Heart left ventricle (tissue), 16 donors: Measurements from ENCODE around the gene STUM. TPM values are rescaled to one million over a fixed set of nuclear protein-coding genes. Genes with fewer than 3 reads are reported as not detected.
A peak's percentile ranks its signal among the peaks of the same experiment; 100 is the strongest.

ENCODE experiments used
- ATAC-seq, 4 donors: fragments of 200-7000 bp; cut with Tn5 transposase; one replicate each; pipeline ENCODE4 v1.9.1; 2020 to 2022; ENCODE audit warnings: moderate library complexity in 4 of 4, mild to moderate bottlenecking in 3 of 4, moderate number of reproducible peaks in 1 of 4
- DNase-seq, 5 donors: peaks; one replicate each; pipeline ENCODE4 v3.0.0-alpha.2; 2020
- H3K27ac ChIP-seq, 12 donors: fragments of 200-600 bp; sonication (generic) in 4 of 12; one replicate each; pipeline versions ENCODE4 v1.5.0 to v1.8.0; 2016 to 2022; ENCODE audit warnings: mild to moderate bottlenecking in 2 of 12
- H3K27me3 ChIP-seq, 9 donors: fragments of 200-600 bp; sonication (generic) in 2 of 9; one replicate each; pipeline versions ENCODE4 v1.5.1 to v1.8.0; 2016 to 2022; ENCODE audit warnings: mild to moderate bottlenecking in 3 of 9
- H3K36me3 ChIP-seq, 9 donors: fragments of 200-600 bp; sonication (generic) in 2 of 9; one replicate each; pipeline versions ENCODE4 v1.5.0 to v1.8.0; 2018 to 2022; ENCODE audit warnings: mild to moderate bottlenecking in 2 of 9
- H3K4me1 ChIP-seq, 12 donors: fragments of 200-600 bp; sonication (generic) in 4 of 12; one replicate each; pipeline versions ENCODE4 v1.5.0 to v1.8.0; 2016 to 2022; ENCODE audit warnings: mild to moderate bottlenecking in 3 of 12
- H3K4me3 ChIP-seq, 12 donors: fragments of 200-600 bp; sonication (generic) in 4 of 12; one replicate each; pipeline versions ENCODE4 v1.5.0 to v1.8.0; 2017 to 2022; ENCODE audit warnings: mild to moderate bottlenecking in 9 of 12, moderate library complexity in 4 of 12
- H3K9me3 ChIP-seq, 12 donors: fragments of 200-600 bp; sonication (generic) in 4 of 12; one replicate each; pipeline versions ENCODE4 v1.5.0 to v1.8.0; 2016 to 2022; ENCODE audit warnings: mild to moderate bottlenecking in 1 of 12
- POLR2A ChIP-seq, 2 donors: fragments of 450-650 bp; IDR thresholded peaks; one replicate each; pipeline ENCODE4 v1.6.1; 2017; ENCODE audit warnings: antibody characterized with exemption in 2 of 2, mild to moderate bottlenecking in 2 of 2, moderate library complexity in 2 of 2
- WGBS, 4 donors: extraction: QIAGEN DNeasy Blood & Tissue Kit in 2 of 4; methylation state at CpG; one replicate each; pipeline versions ENCODE4 v1.1.5 to v1.1.7; 2013 to 2018; 5-methylcytosine and 5-hydroxymethylcytosine counted together
- intact Hi-C, 10 donors: fragments of 100-400 bp; cut with DNase I; formaldehyde crosslinking; loops; one replicate each; pipeline versions ENCODE4 v1.11.1 to v1.14.2; 2022
- polyA plus RNA-seq, 2 donors: library from polyadenylated mRNA; stranded (reverse); fragments of 200-250 nt; gene quantifications; one replicate each; pipeline ENCODE4 v1.2.3, GENCODE V29; 2013
- total RNA-seq, 9 donors: library from RNA; depleted of rRNA in 2 of 9; stranded (reverse); fragments of >200 nt in 2 of 9; fragmentation: NEBNext Ultra II Directional in 3 of 9; extraction: Animal tissue kit (Norgen Biotek cat#: 25700) in 3 of 9; gene quantifications; one replicate each; pipeline versions ENCODE4 v1.1.0 to v1.2.4, GENCODE V29; 2016 to 2023
- TF ChIP-seq, protein P1 (sequence below), 12 donors: fragments of 200-600 bp; sonication (generic) in 4 of 12; IDR thresholded peaks; one replicate each; pipeline versions ENCODE4 v1.5.0 to v1.8.0; 2018 to 2022; ENCODE audit warnings: antibody characterized with exemption in 12 of 12, mild to moderate bottlenecking in 5 of 12
- donor health status: ischemic (EF 13 %, LVEDD 7.1; RV severe dilation, severe dysfunction).
- donor health status: healthy with polysubstance abuse.
- donor health status: DM: no; HTN: yes; CAD: no.
- donor health status: DM: no; HTN: no; CAD: no.
- donor health status: ischemic (EF 25% LVEDD 6.9; RV normal size, moderate dysfunction).
- donor health status: ischemic (EF 25% LVEDD 5.7; RV mildly dilated, moderate dysfunction).
- donor health status: healthy.
- donor health status: DM: yes; HTN: yes; CAD: no.
- donor health status: ischemic (EF 35%, LVEDD 5.7; RV mildly dilated, moderate dysfunction).
- donor health status: nonischemic (EF 11% LVEDD 7.7; RV severe dilation, severe dysfunction).
- donor health status: DM: yes; HTN: yes; CAD: no.
- donor health status: PGD.
- donor health status: ischemic (EF 29% LVEDD 5.4; RV normal size, mild dysfunction).
- donor health status: nonischemic (EF 23%, LVEDD 6.1; RV moderate dilation, normal function).

Gene STUM
- total and polyA plus RNA-seq, 11 donors: 0.39 to 1.7 (median 0.97) TPM

DNA sequence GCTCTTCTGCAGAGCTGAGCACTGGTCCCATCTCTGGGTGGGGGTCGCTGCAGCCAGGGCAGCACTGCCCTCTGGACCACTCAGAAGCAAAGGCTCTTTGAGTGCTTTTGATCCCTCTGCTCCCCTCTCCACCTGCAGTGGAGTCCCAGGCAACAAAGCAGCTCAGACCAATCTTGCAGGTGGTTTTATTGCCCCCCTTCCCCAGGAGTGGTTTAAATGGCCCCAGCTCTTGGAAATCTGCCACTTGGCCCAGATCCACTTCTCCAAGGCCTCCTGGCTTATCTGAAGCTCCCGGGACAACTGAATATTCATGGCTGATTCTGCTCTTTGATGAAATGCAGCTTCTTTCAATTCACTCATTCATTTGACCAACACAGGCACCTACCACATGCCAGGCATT lies 2.7 kb downstream of the STUM start:
- TF ChIP-seq POLR2A (IDR thresholded peaks at IDR 0.05): no peak
- TF ChIP-seq, protein P1, sequence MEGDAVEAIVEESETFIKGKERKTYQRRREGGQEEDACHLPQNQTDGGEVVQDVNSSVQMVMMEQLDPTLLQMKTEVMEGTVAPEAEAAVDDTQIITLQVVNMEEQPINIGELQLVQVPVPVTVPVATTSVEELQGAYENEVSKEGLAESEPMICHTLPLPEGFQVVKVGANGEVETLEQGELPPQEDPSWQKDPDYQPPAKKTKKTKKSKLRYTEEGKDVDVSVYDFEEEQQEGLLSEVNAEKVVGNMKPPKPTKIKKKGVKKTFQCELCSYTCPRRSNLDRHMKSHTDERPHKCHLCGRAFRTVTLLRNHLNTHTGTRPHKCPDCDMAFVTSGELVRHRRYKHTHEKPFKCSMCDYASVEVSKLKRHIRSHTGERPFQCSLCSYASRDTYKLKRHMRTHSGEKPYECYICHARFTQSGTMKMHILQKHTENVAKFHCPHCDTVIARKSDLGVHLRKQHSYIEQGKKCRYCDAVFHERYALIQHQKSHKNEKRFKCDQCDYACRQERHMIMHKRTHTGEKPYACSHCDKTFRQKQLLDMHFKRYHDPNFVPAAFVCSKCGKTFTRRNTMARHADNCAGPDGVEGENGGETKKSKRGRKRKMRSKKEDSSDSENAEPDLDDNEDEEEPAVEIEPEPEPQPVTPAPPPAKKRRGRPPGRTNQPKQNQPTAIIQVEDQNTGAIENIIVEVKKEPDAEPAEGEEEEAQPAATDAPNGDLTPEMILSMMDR (IDR thresholded peaks at IDR 0.05): no peak
- ATAC-seq (no peak), DNase-seq (peak in 1 of 5 donors; percentile 42)
- 12 to 45% (median 40%) methylated on average over 1 to 2 of the region's 2 CpGs for WGBS, 4 donors
- peaks cover 0 to 27% (median 7%) of the 10 kb centered on the region in 9 donors for H3K27me3 ChIP-seq
- H3K9me3 ChIP-seq: no peaks in the 10 kb centered on the region
- no peak overlapping the region for H3K27ac ChIP-seq
- peaks cover 0 to 52% (median 22%) of the 10 kb centered on the region in 12 donors for H3K4me1 ChIP-seq
- H3K4me3 ChIP-seq: no peak overlapping the region
- no peaks in the 10 kb centered on the region for H3K36me3 ChIP-seq
- intact Hi-C loops: loop anchor here in 3 of 10 donors (5.0 to 10.0 kb wide), 2 partner anchors 46 to 126 kb away; no protein-coding TSS in a partner anchor

DNA sequence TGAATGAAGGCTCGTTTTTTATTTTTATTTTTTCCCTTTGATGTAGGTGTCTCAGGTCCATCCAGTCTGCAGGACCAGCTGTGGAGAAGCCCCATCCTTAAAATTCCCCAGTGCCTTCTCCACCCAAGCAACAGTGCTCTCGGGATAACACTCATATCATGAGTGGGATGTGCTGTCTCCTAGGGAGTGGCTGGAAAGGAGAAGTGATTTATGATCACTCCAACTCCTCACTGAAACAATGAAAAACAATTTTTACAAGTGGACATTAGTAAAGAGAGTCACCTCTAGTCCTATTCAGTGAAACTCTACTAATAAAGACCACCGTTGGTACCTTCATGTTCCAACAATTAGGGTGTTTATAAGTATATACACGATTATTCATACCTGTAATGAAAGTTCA lies 3.5 kb downstream of the STUM start:
- ATAC-seq (no peak), DNase-seq (no peak)
- Histone ChIP-seq H3K36me3 (no peaks in the 10 kb centered on the region), H3K27me3 (peaks cover 0 to 27% (median 7%) of the 10 kb centered on the region in 9 donors), H3K27ac (no peak overlapping the region), H3K9me3 (no peaks in the 10 kb centered on the region), H3K4me1 (peaks cover 0 to 44% (median 22%) of the 10 kb centered on the region in 12 donors), H3K4me3 (no peak overlapping the region)
- intact Hi-C loops: loop anchor here in 3 of 10 donors (5.0 to 10.0 kb wide), 2 partner anchors 45 to 127 kb away; no protein-coding TSS in a partner anchor
- TF ChIP-seq POLR2A (IDR thresholded peaks at IDR 0.05): no peak
- TF ChIP-seq, protein P1 (IDR thresholded peaks at IDR 0.05): no peak
- 81 to 86% (median 85%) methylated on average over 4 of the region's 4 CpGs for WGBS, 4 donors

DNA sequence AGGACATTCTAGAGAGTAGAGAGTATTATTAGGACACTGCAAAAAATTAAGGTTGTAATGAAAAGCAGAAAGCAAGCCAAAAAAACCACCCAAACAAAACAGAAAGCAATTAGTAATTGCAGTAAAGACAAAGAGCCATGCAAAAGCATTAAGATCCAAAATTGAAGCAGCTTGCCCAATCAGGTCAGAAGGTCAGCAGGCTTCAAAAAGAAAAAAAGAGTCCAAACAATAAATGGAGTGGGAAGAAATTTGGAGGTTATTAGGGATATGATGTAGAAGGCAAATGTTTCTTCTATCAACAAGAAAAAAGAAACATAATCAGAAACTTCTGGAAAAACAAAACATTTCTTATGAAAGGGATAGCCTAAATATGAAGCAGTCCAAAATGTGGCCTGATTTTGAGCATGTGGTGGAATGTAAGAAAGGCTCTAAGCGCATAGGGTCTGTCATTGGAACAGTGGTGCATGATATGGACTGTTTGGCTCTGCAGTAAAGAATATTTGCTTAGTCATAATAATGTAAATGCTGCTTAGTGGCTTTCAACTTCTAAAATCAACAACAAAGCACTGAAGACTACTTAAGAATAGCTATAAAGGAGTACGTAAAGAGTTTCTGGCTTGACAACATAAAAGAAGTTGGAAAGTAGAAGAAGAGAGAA lies 4.8 kb downstream of the STUM start:
- H3K27ac ChIP-seq: peak overlapping the region in 1 of 12 donors; percentile 0
- 96 to 99% (median 98%) methylated on average over 2 of the region's 2 CpGs for WGBS, 4 donors

DNA sequence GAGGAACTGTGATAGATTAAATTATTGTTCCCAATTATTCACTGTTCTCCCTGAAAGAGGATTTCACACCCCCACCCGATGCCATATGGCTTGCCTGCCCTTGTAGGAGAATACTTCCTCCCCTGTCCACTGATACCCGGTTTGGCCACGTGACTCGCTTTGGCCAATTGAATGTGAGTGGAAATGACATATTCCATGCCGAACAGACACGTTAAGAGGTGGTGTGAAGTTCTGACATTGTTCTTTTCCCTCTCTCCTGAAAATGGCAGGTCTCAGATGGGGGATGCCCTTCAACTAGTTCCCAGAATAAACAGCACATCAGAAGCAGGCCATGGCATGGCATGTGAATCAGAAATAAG lies 5.3 kb downstream of the STUM start:
- H3K4me1 ChIP-seq: peaks cover 0 to 29% (median 14%) of the 10 kb centered on the region in 12 donors
- TF ChIP-seq, protein P1 (IDR thresholded peaks at IDR 0.05): no peak
- no peak for TF ChIP-seq POLR2A (IDR thresholded peaks at IDR 0.05)
- H3K36me3 ChIP-seq: no peaks in the 10 kb centered on the region
- WGBS, 4 donors: 80 to 86% (median 85%) methylated on average over 6 of the region's 6 CpGs
- H3K27ac ChIP-seq: no peak overlapping the region
- DNase-seq (no peak), ATAC-seq (no peak)
- H3K9me3 ChIP-seq: no peaks in the 10 kb centered on the region
- H3K27me3 ChIP-seq: peaks cover 0 to 18% (median 6%) of the 10 kb centered on the region in 9 donors
- no peak overlapping the region for H3K4me3 ChIP-seq
- intact Hi-C loops: loop anchor here in 3 of 10 donors (5.0 to 10.0 kb wide), 2 partner anchors 43 to 129 kb away; no protein-coding TSS in a partner anchor

More for the DNA sequence above, 4.8 kb downstream of the STUM start:
- H3K27me3 ChIP-seq: peaks cover 0 to 23% (median 7%) of the 10 kb centered on the region in 9 donors
- DNase-seq: no peak
- H3K4me3 ChIP-seq: no peak overlapping the region
- no peaks in the 10 kb centered on the region for H3K9me3 ChIP-seq
- H3K4me1 ChIP-seq: peaks cover 0 to 32% (median 17%) of the 10 kb centered on the region in 12 donors
- intact Hi-C loops: loop anchor here in 3 of 10 donors (5.0 to 10.0 kb wide), 2 partner anchors 44 to 129 kb away; no protein-coding TSS in a partner anchor
- ATAC-seq: no peak
- TF ChIP-seq, protein P1 (IDR thresholded peaks at IDR 0.05): no peak
- TF ChIP-seq POLR2A (IDR thresholded peaks at IDR 0.05): no peak
- no peaks in the 10 kb centered on the region for H3K36me3 ChIP-seq
